Breast epithelium (tissue), 3 donors: Measurements from ENCODE around the gene FANCD2.
A peak's percentile ranks its signal among the peaks of the same experiment; 100 is the strongest.

Source experiments
- POLR2A ChIP-seq: fragments of 450-650 bp; IDR thresholded peaks from one replicate; pipeline ENCODE4 v1.6.1; 2016; ENCODE audit warnings: antibody characterized with exemption, mild to moderate bottlenecking, moderate library complexity
- POLR2AphosphoS5 ChIP-seq, 3 donors: sonication (generic); formaldehyde crosslinking; IDR thresholded peaks; one replicate each; pipeline ENCODE4 v1.6.1; 2017; ENCODE audit warnings: antibody characterized with exemption in 3 of 3
- TF ChIP-seq, protein P1 (sequence below), 3 donors: fragments of 450-650 bp; IDR thresholded peaks; one replicate each; pipeline ENCODE4 v1.5.1; 2016 to 2017; ENCODE audit warnings: antibody characterized with exemption in 3 of 3, mild to moderate bottlenecking in 3 of 3, moderate library complexity in 3 of 3

DNA sequence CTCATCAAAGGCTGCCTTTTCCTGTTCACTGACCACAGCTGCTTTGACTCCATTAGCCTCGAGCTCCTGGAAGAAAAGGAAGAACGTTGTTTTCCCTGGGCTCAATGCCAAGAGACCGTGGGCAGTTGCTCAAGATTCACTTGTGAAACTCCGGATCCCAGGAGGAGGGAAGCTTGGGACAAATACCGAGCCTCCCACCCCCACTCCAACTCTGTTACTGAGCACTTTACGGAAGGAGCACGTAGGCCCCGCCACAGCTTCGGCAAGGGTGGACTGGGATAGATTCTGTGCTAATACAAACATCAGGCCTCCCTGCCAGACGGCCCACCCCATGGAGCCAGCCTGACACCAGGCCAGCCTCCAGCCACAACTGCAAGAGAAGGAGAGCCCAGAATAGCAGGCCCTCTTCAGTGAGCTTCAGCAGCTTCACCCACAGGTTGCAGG lies 10.8 kb upstream of the FANCD2 start:
- TF ChIP-seq, protein P1, sequence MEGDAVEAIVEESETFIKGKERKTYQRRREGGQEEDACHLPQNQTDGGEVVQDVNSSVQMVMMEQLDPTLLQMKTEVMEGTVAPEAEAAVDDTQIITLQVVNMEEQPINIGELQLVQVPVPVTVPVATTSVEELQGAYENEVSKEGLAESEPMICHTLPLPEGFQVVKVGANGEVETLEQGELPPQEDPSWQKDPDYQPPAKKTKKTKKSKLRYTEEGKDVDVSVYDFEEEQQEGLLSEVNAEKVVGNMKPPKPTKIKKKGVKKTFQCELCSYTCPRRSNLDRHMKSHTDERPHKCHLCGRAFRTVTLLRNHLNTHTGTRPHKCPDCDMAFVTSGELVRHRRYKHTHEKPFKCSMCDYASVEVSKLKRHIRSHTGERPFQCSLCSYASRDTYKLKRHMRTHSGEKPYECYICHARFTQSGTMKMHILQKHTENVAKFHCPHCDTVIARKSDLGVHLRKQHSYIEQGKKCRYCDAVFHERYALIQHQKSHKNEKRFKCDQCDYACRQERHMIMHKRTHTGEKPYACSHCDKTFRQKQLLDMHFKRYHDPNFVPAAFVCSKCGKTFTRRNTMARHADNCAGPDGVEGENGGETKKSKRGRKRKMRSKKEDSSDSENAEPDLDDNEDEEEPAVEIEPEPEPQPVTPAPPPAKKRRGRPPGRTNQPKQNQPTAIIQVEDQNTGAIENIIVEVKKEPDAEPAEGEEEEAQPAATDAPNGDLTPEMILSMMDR (IDR thresholded peaks at IDR 0.05) = no peak
- TF ChIP-seq POLR2A (no peak), POLR2AphosphoS5 (IDR thresholded peaks at IDR 0.05) (peak; percentile 56 to 75 (median 74))
